ENCODE measurements around the gene EIF3L.

EIF3L gene

GRCh38 chr22:37817705-37818408 is 31.4 kb upstream of the EIF3L start:
- peak; percentile 89 for DNase-seq

- peak; percentile 78 for DNase-seq
Measured at GRCh38 chr22:37818409-37819104, 30.7 kb upstream of the EIF3L start.

GRCh38 chr22:37819105-37819433 is 30.1 kb upstream of the EIF3L start:
- no peak for DNase-seq

- DNase-seq = no peak
Measured at GRCh38 chr22:37820350-37820749, 28.9 kb upstream of the EIF3L start.

- DNase-seq = no peak
Measured at GRCh38 chr22:37822079-37822833, 27.0 kb upstream of the EIF3L start.

GRCh38 chr22:37823134-37823985 is 25.9 kb upstream of the EIF3L start, which contains the start of gene GALR3:
Gene GALR3, plus strand, starts transcription at chr22:37823382. Its CDS starts 25 bp downstream, at chr22:37823407.
- no peak for DNase-seq

- DNase-seq = peak; percentile 50
Measured at GRCh38 chr22:37824674-37825641, 24.3 kb upstream of the EIF3L start.

- DNase-seq = no peak
Measured at GRCh38 chr22:37827056-37827455, 22.2 kb upstream of the EIF3L start.

- DNase-seq = no peak
Measured at GRCh38 chr22:37830093-37830842, 19.0 kb upstream of the EIF3L start.

- no peak for DNase-seq
Measured at GRCh38 chr22:37831472-37831871, 17.7 kb upstream of the EIF3L start.

GRCh38 chr22:37832022-37832857 is 17.0 kb upstream of the EIF3L start:
- DNase-seq = no peak

- no peak for DNase-seq
Measured at GRCh38 chr22:37842015-37842793, 7.0 kb upstream of the EIF3L start.

- peak; percentile 65 for DNase-seq
Measured at GRCh38 chr22:37843741-37844089, 5.5 kb upstream of the EIF3L start.

- DNase-seq = no peak
Measured at GRCh38 chr22:37844904-37845329, 4.3 kb upstream of the EIF3L start.

- no peak for DNase-seq
Measured at GRCh38 chr22:37846433-37846832, 2.8 kb upstream of the EIF3L start.

- peak; percentile 47 for DNase-seq
Measured at GRCh38 chr22:37848587-37849088, 581 bp upstream of the EIF3L start.

- no peak for DNase-seq
Measured at GRCh38 chr22:37850801-37851200, 1.6 kb downstream of the EIF3L start.

- DNase-seq = no peak
Measured at GRCh38 chr22:37852418-37852817, 3.2 kb downstream of the EIF3L start.

- DNase-seq = no peak
Measured at GRCh38 chr22:37854946-37855345, 5.7 kb downstream of the EIF3L start.
